HEK293 (cell line): ENCODE measurements around the gene CCDC85B.

Experiments
- EGR2 ChIP-seq: fragments of 450-650 bp; formaldehyde crosslinking; IDR thresholded peaks from 2 replicates; pipeline ENCODE4 v1.5.1; 2016; ENCODE audit warnings: low read depth, missing biosample characterization, missing genetic modification characterization
- GLIS1 ChIP-seq: fragments of 450-650 bp; formaldehyde crosslinking; IDR thresholded peaks from 2 replicates; pipeline ENCODE4 v1.5.1; 2016; ENCODE audit warnings: missing biosample characterization, missing genetic modification characterization
- GLIS2 ChIP-seq: fragments of 450-650 bp; formaldehyde crosslinking; IDR thresholded peaks from 2 replicates; pipeline ENCODE4 v1.5.1; 2016; ENCODE audit warnings: missing biosample characterization, missing genetic modification characterization
- HOXC10 ChIP-seq: sonication (generic); formaldehyde crosslinking; IDR thresholded peaks from 2 replicates; pipeline ENCODE4 v1.8.1; 2023; ENCODE audit warnings: mild to moderate bottlenecking, missing genetic modification reagents
- KLF1 ChIP-seq: fragments of 450-650 bp; formaldehyde crosslinking; IDR thresholded peaks from 2 replicates; pipeline ENCODE4 v1.5.1; 2016; ENCODE audit warnings: missing biosample characterization, missing genetic modification characterization
- KLF10 ChIP-seq: fragments of 450-650 bp; IDR thresholded peaks from 2 replicates; pipeline ENCODE4 v1.5.1; 2018; ENCODE audit warnings: missing biosample characterization, mild to moderate bottlenecking, missing genetic modification characterization
- KLF8 ChIP-seq: fragments of 450-650 bp; formaldehyde crosslinking; IDR thresholded peaks from 2 replicates; pipeline ENCODE4 v1.5.1; 2016; ENCODE audit warnings: missing biosample characterization, missing genetic modification characterization
- MZF1 ChIP-seq: fragments of 450-650 bp; formaldehyde crosslinking; IDR thresholded peaks from 2 replicates; pipeline ENCODE4 v1.5.1; 2017; ENCODE audit warnings: missing biosample characterization, missing genetic modification characterization, borderline replicate concordance
- SALL2 ChIP-seq: fragments of 450-650 bp; formaldehyde crosslinking; IDR thresholded peaks from 2 replicates; pipeline ENCODE4 v1.5.0; 2017; ENCODE audit warnings: missing biosample characterization, mild to moderate bottlenecking, missing genetic modification characterization, borderline replicate concordance
- SP3 ChIP-seq: fragments of 450-650 bp; formaldehyde crosslinking; IDR thresholded peaks from 2 replicates; pipeline ENCODE4 v1.5.1; 2016; ENCODE audit warnings: missing biosample characterization, missing genetic modification characterization
- ZBTB20 ChIP-seq: fragments of 450-650 bp; formaldehyde crosslinking; IDR thresholded peaks from 2 replicates; pipeline ENCODE4 v1.5.1; 2016; ENCODE audit warnings: missing biosample characterization, missing genetic modification characterization
- ZFHX2 ChIP-seq: fragments of 450-650 bp; formaldehyde crosslinking; conservative IDR thresholded peaks from 2 replicates; pipeline ENCODE4 v1.5.1; 2016; ENCODE audit warnings: missing biosample characterization, missing genetic modification characterization
- ZFP3 ChIP-seq: fragments of 450-650 bp; formaldehyde crosslinking; IDR thresholded peaks from 2 replicates; pipeline ENCODE4 v1.5.1; 2016; ENCODE audit warnings: low read depth, missing biosample characterization, missing genetic modification characterization
- ZFP41 ChIP-seq: fragments of 450-650 bp; formaldehyde crosslinking; IDR thresholded peaks from 2 replicates; pipeline ENCODE4 v1.5.1; 2016; ENCODE audit warnings: missing biosample characterization, missing genetic modification characterization, borderline replicate concordance
- ZFP69B ChIP-seq: fragments of 450-650 bp; formaldehyde crosslinking; IDR thresholded peaks from 2 replicates; pipeline ENCODE4 v1.5.1; 2016; ENCODE audit warnings: missing biosample characterization, missing genetic modification characterization
- ZNF114 ChIP-seq: fragments of 450-650 bp; formaldehyde crosslinking; IDR thresholded peaks from 2 replicates; pipeline ENCODE4 v1.5.0; 2017; ENCODE audit warnings: missing biosample characterization, missing genetic modification characterization
- ZNF121 ChIP-seq: fragments of 450-650 bp; formaldehyde crosslinking; IDR thresholded peaks from 2 replicates; pipeline ENCODE4 v1.5.1; 2016; ENCODE audit warnings: missing biosample characterization, missing genetic modification characterization
- ZNF146 ChIP-seq: fragments of 450-650 bp; formaldehyde crosslinking; IDR thresholded peaks from 2 replicates; pipeline ENCODE4 v1.5.1; 2016; ENCODE audit warnings: missing biosample characterization, missing genetic modification characterization
- ZNF157 ChIP-seq: fragments of 450-650 bp; formaldehyde crosslinking; IDR thresholded peaks from 2 replicates; pipeline ENCODE4 v1.5.1; 2016; ENCODE audit warnings: missing biosample characterization, missing genetic modification characterization
- ZNF211 ChIP-seq: fragments of 450-650 bp; formaldehyde crosslinking; IDR thresholded peaks from 2 replicates; pipeline ENCODE4 v1.5.1; 2016; ENCODE audit warnings: low read depth, missing biosample characterization, missing genetic modification characterization
- ZNF221 ChIP-seq: fragments of 450-650 bp; formaldehyde crosslinking; IDR thresholded peaks from 2 replicates; pipeline ENCODE4 v1.5.1; 2017; ENCODE audit warnings: missing biosample characterization, missing genetic modification characterization, borderline replicate concordance
- ZNF311 ChIP-seq: fragments of 450-650 bp; formaldehyde crosslinking; IDR thresholded peaks from 2 replicates; pipeline ENCODE4 v1.5.1; 2017; ENCODE audit warnings: missing biosample characterization, missing genetic modification characterization, borderline replicate concordance
- ZNF335 ChIP-seq: fragments of 450-650 bp; formaldehyde crosslinking; conservative IDR thresholded peaks from 2 replicates; pipeline ENCODE4 v1.5.1; 2016; ENCODE audit warnings: missing biosample characterization, missing genetic modification characterization
- ZNF394 ChIP-seq: fragments of 450-650 bp; formaldehyde crosslinking; IDR thresholded peaks from 2 replicates; pipeline ENCODE4 v1.5.1; 2016; ENCODE audit warnings: missing biosample characterization, missing genetic modification characterization, mild to moderate bottlenecking, moderate library complexity, borderline replicate concordance
- ZNF416 ChIP-seq: fragments of 450-650 bp; formaldehyde crosslinking; IDR thresholded peaks from 2 replicates; pipeline ENCODE4 v1.5.1; 2016; ENCODE audit warnings: missing biosample characterization, missing genetic modification characterization
- ZNF426 ChIP-seq: fragments of 450-650 bp; formaldehyde crosslinking; IDR thresholded peaks from 2 replicates; pipeline ENCODE4 v1.5.1; 2017; ENCODE audit warnings: missing biosample characterization, missing genetic modification characterization, mild to moderate bottlenecking, inconsistent platforms, moderate library complexity
- ZNF501 ChIP-seq: fragments of 450-650 bp; formaldehyde crosslinking; IDR thresholded peaks from 2 replicates; pipeline ENCODE4 v1.5.1; 2016; ENCODE audit warnings: missing biosample characterization, missing genetic modification characterization
- ZNF624 ChIP-seq: fragments of 450-650 bp; formaldehyde crosslinking; IDR thresholded peaks from 2 replicates; pipeline ENCODE4 v1.5.1; 2017; ENCODE audit warnings: missing biosample characterization, missing genetic modification characterization
- ZNF701 ChIP-seq: fragments of 450-650 bp; formaldehyde crosslinking; IDR thresholded peaks from 2 replicates; pipeline ENCODE4 v1.5.1; 2016; ENCODE audit warnings: missing biosample characterization, missing genetic modification characterization
- ZNF791 ChIP-seq: fragments of 450-650 bp; formaldehyde crosslinking; IDR thresholded peaks from 2 replicates; pipeline ENCODE4 v1.5.1; 2016; ENCODE audit warnings: missing biosample characterization, missing genetic modification characterization
- ZSCAN16 ChIP-seq: fragments of 450-650 bp; formaldehyde crosslinking; IDR thresholded peaks from 2 replicates; pipeline ENCODE4 v1.5.1; 2016; ENCODE audit warnings: missing biosample characterization, missing genetic modification characterization
- TF ChIP-seq, protein P1 (sequence below): fragments of 450-650 bp; formaldehyde crosslinking; IDR thresholded peaks from 2 replicates; pipeline ENCODE4 v1.5.1; 2017; ENCODE audit warnings: missing biosample characterization, missing genetic modification characterization
- TF ChIP-seq, protein P2 (sequence below): fragments of 450-650 bp; formaldehyde crosslinking; IDR thresholded peaks from 2 replicates; pipeline ENCODE4 v1.5.1; 2016; ENCODE audit warnings: missing biosample characterization, missing genetic modification characterization
- TF ChIP-seq, protein P3 (sequence below): fragments of 450-650 bp; formaldehyde crosslinking; IDR thresholded peaks from 2 replicates; pipeline ENCODE4 v1.5.1; 2016; ENCODE audit warnings: missing biosample characterization, missing genetic modification characterization
- TF ChIP-seq, protein P4 (sequence below): fragments of 450-650 bp; formaldehyde crosslinking; optimal IDR thresholded peaks from 2 replicates; pipeline ENCODE3; 2016; ENCODE audit warnings: missing biosample characterization, mild to moderate bottlenecking, missing genetic modification characterization
- TF ChIP-seq, protein P5 (sequence below): fragments of 450-650 bp; formaldehyde crosslinking; IDR thresholded peaks from 2 replicates; pipeline ENCODE4 v1.5.1; 2016; ENCODE audit warnings: missing biosample characterization, missing genetic modification characterization

The CCDC85B gene

DNA sequence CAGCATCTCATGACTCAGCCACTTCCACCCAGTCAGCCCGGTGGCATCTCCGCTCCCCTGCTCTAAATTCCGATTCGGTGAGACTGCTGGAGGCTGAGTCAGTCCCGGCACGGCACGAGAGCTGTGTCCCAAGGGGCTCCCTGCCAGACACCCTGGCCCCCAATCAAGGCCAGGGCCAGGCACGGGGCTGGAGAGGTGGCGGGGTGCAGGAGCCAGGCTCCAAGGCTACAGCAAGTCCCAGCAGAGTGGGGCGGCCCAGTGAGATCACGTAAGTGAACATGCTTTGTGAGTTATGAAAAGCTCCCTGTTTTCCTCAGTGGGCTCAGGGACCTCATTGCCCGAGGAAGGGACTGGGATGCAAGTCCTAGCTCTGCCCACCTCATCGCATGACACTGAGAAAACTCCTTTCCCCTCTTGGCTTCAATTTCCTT lies 25.4 kb downstream of the CCDC85B start (continued):
- TF ChIP-seq, protein P1, sequence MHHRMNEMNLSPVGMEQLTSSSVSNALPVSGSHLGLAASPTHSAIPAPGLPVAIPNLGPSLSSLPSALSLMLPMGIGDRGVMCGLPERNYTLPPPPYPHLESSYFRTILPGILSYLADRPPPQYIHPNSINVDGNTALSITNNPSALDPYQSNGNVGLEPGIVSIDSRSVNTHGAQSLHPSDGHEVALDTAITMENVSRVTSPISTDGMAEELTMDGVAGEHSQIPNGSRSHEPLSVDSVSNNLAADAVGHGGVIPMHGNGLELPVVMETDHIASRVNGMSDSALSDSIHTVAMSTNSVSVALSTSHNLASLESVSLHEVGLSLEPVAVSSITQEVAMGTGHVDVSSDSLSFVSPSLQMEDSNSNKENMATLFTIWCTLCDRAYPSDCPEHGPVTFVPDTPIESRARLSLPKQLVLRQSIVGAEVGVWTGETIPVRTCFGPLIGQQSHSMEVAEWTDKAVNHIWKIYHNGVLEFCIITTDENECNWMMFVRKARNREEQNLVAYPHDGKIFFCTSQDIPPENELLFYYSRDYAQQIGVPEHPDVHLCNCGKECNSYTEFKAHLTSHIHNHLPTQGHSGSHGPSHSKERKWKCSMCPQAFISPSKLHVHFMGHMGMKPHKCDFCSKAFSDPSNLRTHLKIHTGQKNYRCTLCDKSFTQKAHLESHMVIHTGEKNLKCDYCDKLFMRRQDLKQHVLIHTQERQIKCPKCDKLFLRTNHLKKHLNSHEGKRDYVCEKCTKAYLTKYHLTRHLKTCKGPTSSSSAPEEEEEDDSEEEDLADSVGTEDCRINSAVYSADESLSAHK: no peak
- TF ChIP-seq ZFP69B (tag by site-specific recombination) (no peak), KLF1 (no peak), ZSCAN16 (tag by site-specific recombination) (no peak), EGR2 (tag by site-specific recombination) (no peak), ZNF121 (tag by site-specific recombination) (no peak), ZNF157 (tag by site-specific recombination) (no peak), ZFHX2 (no peak), ZNF114 (no peak), KLF10 (tag by site-specific recombination) (peak; percentile 47; the same call in 1 of the 2 replicates), KLF8 (tag by site-specific recombination) (peak; percentile 77), ZNF624 (tag by site-specific recombination) (no peak), SALL2 (tag by site-specific recombination) (no peak), MZF1 (tag by site-specific recombination) (no peak), ZNF416 (tag by site-specific recombination) (no peak), ZNF221 (tag by site-specific recombination) (no peak), ZBTB20 (tag by site-specific recombination) (peak; percentile 47; the same call in 1 of the 2 replicates), ZNF311 (no peak), ZNF501 (tag by site-specific recombination) (no peak), ZNF211 (no peak), ZNF791 (tag by site-specific recombination) (no peak), ZNF335 (tag by site-specific recombination) (no peak), GLIS2 (tag by site-specific recombination) (peak; percentile 83), ZFP3 (tag by site-specific recombination) (no peak), HOXC10 (no peak), ZNF394 (tag by site-specific recombination) (no peak; the same call in 1 of the 2 replicates), GLIS1 (tag by site-specific recombination) (peak; percentile 75), SP3 (tag by site-specific recombination) (0 out of 2 replicates have a peak, but pooled peaks have one; percentile 36), ZFP41 (tag by site-specific recombination) (no peak), ZNF146 (tag by site-specific recombination) (no peak), ZNF701 (no peak), ZNF426 (tag by site-specific recombination) (no peak)
- TF ChIP-seq, protein P2, sequence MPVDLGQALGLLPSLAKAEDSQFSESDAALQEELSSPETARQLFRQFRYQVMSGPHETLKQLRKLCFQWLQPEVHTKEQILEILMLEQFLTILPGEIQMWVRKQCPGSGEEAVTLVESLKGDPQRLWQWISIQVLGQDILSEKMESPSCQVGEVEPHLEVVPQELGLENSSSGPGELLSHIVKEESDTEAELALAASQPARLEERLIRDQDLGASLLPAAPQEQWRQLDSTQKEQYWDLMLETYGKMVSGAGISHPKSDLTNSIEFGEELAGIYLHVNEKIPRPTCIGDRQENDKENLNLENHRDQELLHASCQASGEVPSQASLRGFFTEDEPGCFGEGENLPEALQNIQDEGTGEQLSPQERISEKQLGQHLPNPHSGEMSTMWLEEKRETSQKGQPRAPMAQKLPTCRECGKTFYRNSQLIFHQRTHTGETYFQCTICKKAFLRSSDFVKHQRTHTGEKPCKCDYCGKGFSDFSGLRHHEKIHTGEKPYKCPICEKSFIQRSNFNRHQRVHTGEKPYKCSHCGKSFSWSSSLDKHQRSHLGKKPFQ (tag by site-specific recombination): no peak
- TF ChIP-seq, protein P3, sequence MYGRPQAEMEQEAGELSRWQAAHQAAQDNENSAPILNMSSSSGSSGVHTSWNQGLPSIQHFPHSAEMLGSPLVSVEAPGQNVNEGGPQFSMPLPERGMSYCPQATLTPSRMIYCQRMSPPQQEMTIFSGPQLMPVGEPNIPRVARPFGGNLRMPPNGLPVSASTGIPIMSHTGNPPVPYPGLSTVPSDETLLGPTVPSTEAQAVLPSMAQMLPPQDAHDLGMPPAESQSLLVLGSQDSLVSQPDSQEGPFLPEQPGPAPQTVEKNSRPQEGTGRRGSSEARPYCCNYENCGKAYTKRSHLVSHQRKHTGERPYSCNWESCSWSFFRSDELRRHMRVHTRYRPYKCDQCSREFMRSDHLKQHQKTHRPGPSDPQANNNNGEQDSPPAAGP (tag by site-specific recombination): peak; percentile 75
- TF ChIP-seq, protein P4, sequence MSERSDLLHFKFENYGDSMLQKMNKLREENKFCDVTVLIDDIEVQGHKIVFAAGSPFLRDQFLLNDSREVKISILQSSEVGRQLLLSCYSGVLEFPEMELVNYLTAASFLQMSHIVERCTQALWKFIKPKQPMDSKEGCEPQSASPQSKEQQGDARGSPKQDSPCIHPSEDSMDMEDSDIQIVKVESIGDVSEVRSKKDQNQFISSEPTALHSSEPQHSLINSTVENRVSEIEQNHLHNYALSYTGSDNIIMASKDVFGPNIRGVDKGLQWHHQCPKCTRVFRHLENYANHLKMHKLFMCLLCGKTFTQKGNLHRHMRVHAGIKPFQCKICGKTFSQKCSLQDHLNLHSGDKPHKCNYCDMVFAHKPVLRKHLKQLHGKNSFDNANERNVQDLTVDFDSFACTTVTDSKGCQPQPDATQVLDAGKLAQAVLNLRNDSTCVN: peak; percentile 29
- TF ChIP-seq, protein P5, sequence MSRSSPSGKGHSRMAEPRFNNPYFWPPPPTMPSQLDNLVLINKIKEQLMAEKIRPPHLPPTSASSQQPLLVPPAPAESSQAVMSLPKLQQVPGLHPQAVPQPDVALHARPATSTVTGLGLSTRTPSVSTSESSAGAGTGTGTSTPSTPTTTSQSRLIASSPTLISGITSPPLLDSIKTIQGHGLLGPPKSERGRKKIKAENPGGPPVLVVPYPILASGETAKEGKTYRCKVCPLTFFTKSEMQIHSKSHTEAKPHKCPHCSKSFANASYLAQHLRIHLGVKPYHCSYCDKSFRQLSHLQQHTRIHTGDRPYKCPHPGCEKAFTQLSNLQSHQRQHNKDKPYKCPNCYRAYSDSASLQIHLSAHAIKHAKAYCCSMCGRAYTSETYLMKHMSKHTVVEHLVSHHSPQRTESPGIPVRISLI (tag by site-specific recombination): no peak
